ACHN (cell line): ENCODE data around the gene CANT1.

ENCODE experiments used
- DNase-seq: peaks from one replicate; pipeline ENCODE4 v3.0.0-alpha.2; 2015
- in situ Hi-C: cut with HindIII; loops from 2 replicates; pipeline ENCODE4 v1.10.0; 2017; ENCODE audit warnings: low sequenced_read_pairs, low pct_ligation_motif_present, low pct_unique_long_range_greater_than_20kb

Gene CANT1

GRCh38 chr17:79019632-79020584 is 10.3 kb upstream of the CANT1 start:
- peak; percentile 73 for DNase-seq
- in situ Hi-C loops, result no loop called here

GRCh38 chr17:79019261-79019631 is 9.7 kb upstream of the CANT1 start:
- no peak for DNase-seq
- in situ Hi-C loops, result no loop called here

- no peak for DNase-seq
- in situ Hi-C loops, result no loop called here
Observed at GRCh38 chr17:79018370-79018695, 8.8 kb upstream of the CANT1 start.

GRCh38 chr17:79017546-79018369 is 8.2 kb upstream of the CANT1 start:
- in situ Hi-C loops, result no loop called here
- no peak for DNase-seq

- DNase-seq, result no peak
- in situ Hi-C loops, result no loop called here
Observed at GRCh38 chr17:79014158-79014758, 4.7 kb upstream of the CANT1 start.

GRCh38 chr17:79012563-79013134 is 3.1 kb upstream of the CANT1 start:
- in situ Hi-C loops, result no loop called here
- no peak for DNase-seq

- in situ Hi-C loops, result no loop called here
- no peak for DNase-seq
Observed at GRCh38 chr17:79011451-79012147, 2.0 kb upstream of the CANT1 start.

GRCh38 chr17:79010304-79010646 is 711 bp upstream of the CANT1 start:
- DNase-seq, result no peak
- in situ Hi-C loops, result no loop called here

- DNase-seq, result no peak
- in situ Hi-C loops, result no loop called here
Observed at GRCh38 chr17:79008666-79009387, 737 bp downstream of the CANT1 start.

- no peak for DNase-seq
- in situ Hi-C loops, result no loop called here
Observed at GRCh38 chr17:79007504-79008381, 1.8 kb downstream of the CANT1 start.

- in situ Hi-C loops, result no loop called here
- no peak for DNase-seq
Observed at GRCh38 chr17:79006794-79007503, 2.6 kb downstream of the CANT1 start.

GRCh38 chr17:79006046-79006445 is 3.5 kb downstream of the CANT1 start:
- no peak for DNase-seq
- in situ Hi-C loops, result no loop called here

GRCh38 chr17:79005063-79005861 is 4.3 kb downstream of the CANT1 start:
- DNase-seq, result no peak
- in situ Hi-C loops, result no loop called here

- in situ Hi-C loops, result no loop called here
- no peak for DNase-seq
Observed at GRCh38 chr17:79003661-79004411, 5.7 kb downstream of the CANT1 start.
